H1 (cell line): Measurements from ENCODE around the gene GNB1L. TPM values are rescaled to one million over a fixed set of nuclear protein-coding genes. Genes with fewer than 3 reads are reported as not detected.

ENCODE experiments used
- CTCF ChIA-PET: fragments of 300-600 bp; sonication (Branson Sonifier 250); formaldehyde crosslinking; loops from one replicate; lab custom pipeline; 2021; ENCODE audit not compliant: partially characterized antibody; lab: Charles Lee
- POLR2A ChIA-PET: fragments of 300-600 bp; sonication (Branson Sonifier 250); formaldehyde crosslinking; loops from one replicate; lab custom pipeline; 2021; ENCODE audit warnings: inconsistent platforms; ENCODE audit not compliant: partially characterized antibody; lab: Charles Lee
- DNase-seq, 2 experiments: peaks; one replicate each; pipeline versions ENCODE4 v3.0.0 to v3.0.0-alpha.2; 2010 to 2022; ENCODE audit warnings: low spot score in 2 of 2, low read depth in 1 of 2, mixed read lengths in 1 of 2
- FAIRE-seq: peaks from 2 replicates; lab custom pipeline; 2011; peaks lifted over from hg19 to GRCh38; lab: Jason Lieb, UNC
- H2AFZ ChIP-seq: 2 replicates; pipeline ENCODE4 v1.8.1; 2012; ENCODE audit warnings: low read length, inconsistent platforms
- H2AK5ac ChIP-seq: 2 replicates; pipeline ENCODE4 v1.6.1; 2013; ENCODE audit warnings: low read depth, low read length
- H2BK120ac ChIP-seq: replicated peaks from 2 replicates; pipeline ENCODE3; 2013; ENCODE audit warnings: low read depth, low read length, inconsistent platforms
- H2BK12ac ChIP-seq: 2 replicates; pipeline ENCODE4 v1.6.1; 2013; ENCODE audit warnings: low read depth, low read length
- H2BK15ac ChIP-seq: 2 replicates; pipeline ENCODE4 v1.6.1; 2013; ENCODE audit warnings: low read length
- H2BK20ac ChIP-seq: 2 replicates; pipeline ENCODE4 v1.6.1; 2013; ENCODE audit warnings: low read length
- H2BK5ac ChIP-seq: 2 replicates; pipeline ENCODE4 v1.6.1; 2013; ENCODE audit warnings: low read depth, low read length
- H3K14ac ChIP-seq: 2 replicates; pipeline ENCODE4 v1.6.1; 2013; ENCODE audit warnings: inconsistent platforms; ENCODE audit not compliant: insufficient read length
- H3K18ac ChIP-seq: 2 replicates; pipeline ENCODE4 v1.6.1; 2013; ENCODE audit warnings: low read length; ENCODE audit errors: extremely low read depth
- H3K23ac ChIP-seq: 2 replicates; pipeline ENCODE4 v1.6.1; 2013; ENCODE audit warnings: inconsistent platforms; ENCODE audit not compliant: insufficient read length
- H3K23me2 ChIP-seq: 2 replicates; pipeline ENCODE4 v1.6.1; 2013; ENCODE audit warnings: low read depth, low read length
- H3K27ac ChIP-seq: 2 replicates; pipeline ENCODE4 v1.6.1; 2011; ENCODE audit warnings: low read depth, low read length, inconsistent platforms
- H3K27me3 ChIP-seq, 4 experiments: replicated peaks in 1 of 4; 1 replicate in 1 of 4; 2 replicates in 3 of 4; pipeline versions ENCODE4 v1.6.1 to v1.8.1; 2011 to 2013; ENCODE audit warnings: low read length in 3 of 4, mild to moderate bottlenecking in 3 of 4, inconsistent platforms in 2 of 4, mixed read lengths in 2 of 4, moderate library complexity in 1 of 4; ENCODE audit not compliant: control insufficient read depth in 3 of 4, insufficient read depth in 3 of 4; ENCODE audit errors: extremely low read depth in 1 of 4
- H3K36me3 ChIP-seq, 4 experiments: 2 replicates each; pipeline versions ENCODE4 v1.6.1 to v1.8.1; 2011 to 2013; ENCODE audit warnings: mild to moderate bottlenecking in 4 of 4, low read length in 3 of 4, moderate library complexity in 2 of 4, control low read depth in 1 of 4, inconsistent platforms in 1 of 4; ENCODE audit not compliant: insufficient read depth in 4 of 4, control insufficient read depth in 2 of 4
- H3K4ac ChIP-seq: replicated peaks from 2 replicates; pipeline ENCODE3; 2013; ENCODE audit warnings: low read length, low read depth, mixed read lengths, inconsistent platforms; ENCODE audit not compliant: insufficient read length
- H3K4me1 ChIP-seq, 4 experiments: replicated peaks in 1 of 4; 1 replicate in 1 of 4; 2 replicates in 3 of 4; pipeline versions ENCODE4 v1.6.1 to v1.8.1; 2011 to 2013; ENCODE audit warnings: low read length in 3 of 4, inconsistent platforms in 2 of 4, mixed read lengths in 1 of 4; ENCODE audit not compliant: insufficient read depth in 4 of 4, control insufficient read depth in 3 of 4
- H3K4me2 ChIP-seq, 2 experiments: 2 replicates each; pipeline versions ENCODE4 v1.6.1 to v1.8.1; 2011 to 2013; ENCODE audit warnings: low read depth in 2 of 2, low read length in 2 of 2, control low read depth in 1 of 2, inconsistent platforms in 1 of 2, mild to moderate bottlenecking in 1 of 2; ENCODE audit not compliant: insufficient read depth in 1 of 2
- H3K4me3 ChIP-seq, 4 experiments: fragments of 200-600, 300-600 bp in 1 of 4; sonication (generic), shearing (Covaris generic), sonication (Bioruptor Twin) in 1 of 4; 2 replicates each; pipeline versions ENCODE4 v1.5.1 to v1.8.1; 2011 to 2016; ENCODE audit warnings: low read length in 4 of 4, low read depth in 3 of 4, control low read depth in 2 of 4, inconsistent platforms in 2 of 4, mild to moderate bottlenecking in 2 of 4, mixed read lengths in 1 of 4, moderate library complexity in 1 of 4; ENCODE audit not compliant: insufficient read depth in 2 of 4; ENCODE audit errors: extremely low read depth in 1 of 4
- H3K56ac ChIP-seq: replicated peaks from 2 replicates; pipeline ENCODE3; 2013; ENCODE audit warnings: low read depth, mild to moderate bottlenecking, mixed read lengths, low read length, inconsistent platforms; ENCODE audit not compliant: insufficient read length
- H3K79me1 ChIP-seq: 2 replicates; pipeline ENCODE4 v1.6.1; 2013; ENCODE audit warnings: low read depth, low read length, control low read depth
- H3K79me2 ChIP-seq, 2 experiments: 2 replicates each; pipeline versions ENCODE4 v1.6.1 to v1.8.1; 2012 to 2013; ENCODE audit warnings: low read length in 2 of 2, mild to moderate bottlenecking in 2 of 2, inconsistent platforms in 1 of 2; ENCODE audit not compliant: insufficient read depth in 2 of 2, control insufficient read depth in 1 of 2
- H3K9ac ChIP-seq, 4 experiments: replicated peaks in 1 of 4; 1 replicate in 1 of 4; 2 replicates in 3 of 4; pipeline versions ENCODE4 v1.6.1 to v1.8.1; 2011 to 2013; ENCODE audit warnings: low read depth in 3 of 4, low read length in 3 of 4, control low read depth in 2 of 4, mild to moderate bottlenecking in 2 of 4, moderate library complexity in 2 of 4, inconsistent platforms in 1 of 4; ENCODE audit errors: extremely low read depth in 1 of 4
- H3K9me3 ChIP-seq, 2 experiments: 2 replicates each; pipeline versions ENCODE4 v1.6.1 to v1.8.1; 2012 to 2013; ENCODE audit warnings: mild to moderate bottlenecking in 2 of 2, moderate library complexity in 2 of 2, control low read depth in 1 of 2, inconsistent platforms in 1 of 2, low read depth in 1 of 2, low read length in 1 of 2, mixed read lengths in 1 of 2; ENCODE audit not compliant: insufficient read depth in 2 of 2
- H4K20me1 ChIP-seq, 2 experiments: replicated peaks in 1 of 2; 2 replicates each; pipeline versions ENCODE3 to v1.8.1; 2011 to 2013; ENCODE audit warnings: inconsistent platforms in 2 of 2, low read length in 2 of 2, mild to moderate bottlenecking in 1 of 2; ENCODE audit not compliant: insufficient read depth in 2 of 2, control insufficient read depth in 1 of 2
- H4K5ac ChIP-seq: 2 replicates; pipeline ENCODE4 v1.6.1; 2013; ENCODE audit warnings: low read length, low read depth, mixed read lengths, inconsistent platforms; ENCODE audit not compliant: insufficient read length
- H4K8ac ChIP-seq: 2 replicates; pipeline ENCODE4 v1.8.0; 2013; ENCODE audit warnings: mild to moderate bottlenecking, moderate library complexity, low read length, inconsistent platforms; ENCODE audit not compliant: insufficient read depth; ENCODE audit errors: extremely low read depth
- H4K91ac ChIP-seq: replicated peaks from 2 replicates; pipeline ENCODE3; 2013; ENCODE audit warnings: low read length, mixed read lengths, inconsistent platforms; ENCODE audit not compliant: insufficient read length
- CTBP2 ChIP-seq: IDR thresholded peaks from 2 replicates; pipeline ENCODE4 v1.7.0; 2011; ENCODE audit warnings: borderline replicate concordance, mild to moderate bottlenecking, moderate library complexity, mixed read lengths, low read length; ENCODE audit not compliant: insufficient read depth, insufficient read length
- EZH2 ChIP-seq: fragments of 200-600 bp; sonication (generic); IDR thresholded peaks from 2 replicates; pipeline ENCODE4 v1.7.1; 2012; ENCODE audit warnings: low read depth, mild to moderate bottlenecking, moderate library complexity, low read length, inconsistent platforms; ENCODE audit not compliant: severe bottlenecking
- HDAC2 ChIP-seq, 2 experiments: fragments of 300-600 bp in 1 of 2; sonication (generic) in 1 of 2; IDR thresholded peaks; 2 replicates each; pipeline ENCODE4 v1.6.1; 2011 to 2012; ENCODE audit warnings: low read depth in 2 of 2, low read length in 2 of 2, mild to moderate bottlenecking in 2 of 2, moderate library complexity in 2 of 2, borderline replicate concordance in 1 of 2, inconsistent platforms in 1 of 2
- SUZ12 ChIP-seq: fragments of 200-600 bp; sonication (generic); IDR thresholded peaks from 2 replicates; pipeline ENCODE4 v1.6.1; 2012; ENCODE audit warnings: mild to moderate bottlenecking, inconsistent platforms, low read length, moderate library complexity, mixed read lengths
- WGBS, 2 experiments: shearing (Covaris generic) in 1 of 2; methylation state at CpG; one replicate each; pipeline versions ENCODE4 v1.1.6 to v1.1.7; 2013 to 2015; ENCODE audit warnings: low lambda C conversion rate in 2 of 2, mixed read lengths in 2 of 2, inconsistent platforms in 1 of 2, low coverage in 1 of 2, missing lambda C conversion rate in 1 of 2; ENCODE audit not compliant: insufficient replicate concordance in 2 of 2, insufficient coverage in 1 of 2, insufficient read length in 1 of 2; ENCODE audit errors: extremely low coverage in 1 of 2, missing lambda C conversion rate in 1 of 2; 5-methylcytosine and 5-hydroxymethylcytosine counted together
- polyA plus RNA-seq, 7 experiments: library from polyadenylated mRNA; depleted of rRNA in 3 of 7; stranded (reverse) in 5 of 7; unstranded in 2 of 7; fragments of >200 nt in 5 of 7; fragments of 200-250 nt in 2 of 7; gene quantifications; 1 replicate in 5 of 7; 2 replicates in 1 of 7; 4 replicates in 1 of 7; pipeline versions ENCODE4 v1.2.1 to v1.2.3, GENCODE V29; 2011 to 2013; ENCODE audit warnings: missing spikeins in 2 of 7, mixed read lengths in 2 of 7
- total RNA-seq: library from RNA; stranded (reverse); fragmentation: NEBNext Ultra II Directional; extraction: Animal tissue kit (Norgen Biotek cat#: 25700); gene quantifications from 2 replicates; pipeline ENCODE4 v1.2.1, GENCODE V29; 2021

Gene GNB1L
- total and polyA plus RNA-seq, 2 of the 8 experiments (the other 6 are each of a cell fraction or from before 2014, with no cell fraction given), result 14.0 to 15.6 TPM

DNA sequence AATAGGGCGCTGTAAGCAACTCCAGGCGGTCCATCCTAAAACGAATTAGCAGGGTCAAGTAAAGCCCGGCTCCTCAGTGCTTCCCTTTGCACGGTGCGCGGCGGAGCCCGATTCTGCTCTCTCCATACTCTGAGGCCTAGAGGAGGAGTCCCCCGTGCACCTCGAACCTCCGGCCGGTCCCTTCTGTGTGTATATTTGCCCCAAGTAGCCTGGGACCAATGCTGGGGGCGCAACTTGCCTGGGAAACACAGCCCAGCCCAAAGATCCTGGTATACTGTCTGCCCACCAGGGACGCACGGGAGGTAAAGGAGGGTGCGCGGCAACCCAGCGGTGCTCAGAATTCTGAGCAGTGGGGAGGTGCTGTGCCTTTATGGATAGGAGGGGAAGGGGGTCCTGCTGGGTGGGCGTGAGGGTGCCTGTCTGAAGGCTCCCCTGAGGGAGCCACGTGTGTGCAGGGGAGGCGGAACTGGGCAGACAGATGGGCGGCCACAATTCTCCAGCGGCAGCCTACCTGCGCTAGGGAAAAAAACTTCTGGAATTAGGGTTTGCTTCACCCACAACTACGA is 98.9 kb downstream of the GNB1L start:
- Histone ChIP-seq H2BK20ac (no peak overlapping the region), H2BK120ac (no peak overlapping the region), H2BK5ac (no peak overlapping the region), H3K23me2 (no peaks in the 10 kb centered on the region; the same call in 1 of the 2 replicates), H3K27ac (no peak overlapping the region), H2BK15ac (no peak overlapping the region), H3K4me1 (peaks cover 0 to 38% (median 13%) of the 10 kb centered on the region in 4 experiments; a peak in 5 of 7 replicates), H2BK12ac (peak overlapping the region; percentile 39; the same call in 1 of the 2 replicates), H4K20me1 (peaks cover 18 to 27% of the 10 kb centered on the region in 2 experiments), H4K91ac (no peak overlapping the region), H3K9ac (no peak overlapping the region), H3K27me3 (peaks cover 70 to 86% (median 78%) of the 10 kb centered on the region in 4 experiments), H3K18ac (peak overlapping the region; percentile 32; the same call in 1 of the 2 replicates), H3K79me1 (no peaks in the 10 kb centered on the region), H3K36me3 (peaks cover 0 to 15% (median 0%) of the 10 kb centered on the region in 4 experiments; a peak in 1 of 8 replicates), H3K4me3 (peak overlapping the region in 1 of 4 experiments; percentile 56; a peak in 4 of 8 replicates), H4K8ac (no peak overlapping the region; the same call in 1 of the 2 replicates), H3K14ac (no peak overlapping the region), H3K23ac (no peak overlapping the region), H3K4me2 (peak overlapping the region; percentile 44 to 67), H2AK5ac (no peak overlapping the region), H2AFZ (no peak overlapping the region), H3K4ac (no peak overlapping the region), H3K79me2 (no peaks in the 10 kb centered on the region), H3K56ac (no peak overlapping the region), H4K5ac (no peak overlapping the region), H3K9me3 (no peaks in the 10 kb centered on the region)
- no peak for FAIRE-seq
- TF ChIP-seq CTBP2 (no peak), SUZ12 (peak; percentile 82), EZH2 (peak; percentile 96), HDAC2 (IDR thresholded peaks at IDR 0.05; ENCODE audit: borderline replicate concordance in 1 of 2, low read depth in 2 of 2, low read length in 2 of 2) (no peak)
- no peak for DNase-seq
- WGBS, 2 experiments, result 6% methylated on average over 22 of the region's 26 CpGs; no CpG with 5 or more reads in 1 of the 2 experiments
- CTCF ChIA-PET, result interaction anchor here (0.6 to 16.5 kb wide), 17 partner anchors 8 to 203 kb away, joined by 3 to 168 read pairs (median 4); no protein-coding TSS in a partner anchor
- POLR2A ChIA-PET, result interaction anchor here (1.6 to 3.8 kb wide), 2 partner anchors 8 to 9 kb away, joined by 4 to 21 read pairs; no protein-coding TSS in a partner anchor
